SKM-1 treated with dmso at 0.1 percent for 144 hours (cell line): ENCODE data around the gene BCL3.
A peak's percentile ranks its signal among the peaks of the same experiment; 100 is the strongest.
"Not testable (repeated sequence)": the region's sequence is repeated elsewhere in the genome, so short reads cannot be mapped to it uniquely, and the experiment has no call there.

Source experiments
- DNase-seq: peaks from one replicate; lab custom pipeline; 2025; ENCODE audit not compliant: unreplicated experiment; lab: John Stamatoyannopoulos, UW

Gene BCL3

GRCh38 chr19:44757057-44757734 lies 8.7 kb downstream of the BCL3 start:
- DNase-seq: no peak

GRCh38 chr19:44757735-44758505 lies 9.4 kb downstream of the BCL3 start:
- DNase-seq: no peak

GRCh38 chr19:44758596-44758995 lies 10.1 kb downstream of the BCL3 start:
- DNase-seq: no peak

GRCh38 chr19:44759083-44759804 lies 10.7 kb downstream of the BCL3 start:
- no peak for DNase-seq

- DNase-seq: no peak
Measured at GRCh38 chr19:44762038-44762437, 13.5 kb downstream of the BCL3 start.

- DNase-seq: peak; percentile 45
Measured at GRCh38 chr19:44765033-44765948, 16.8 kb downstream of the BCL3 start.

- no peak for DNase-seq
Measured at GRCh38 chr19:44765949-44766335, 17.4 kb downstream of the BCL3 start.

- no peak for DNase-seq
Measured at GRCh38 chr19:44767295-44768180, 19.0 kb downstream of the BCL3 start.

- DNase-seq: peak; percentile 62
Measured at GRCh38 chr19:44770550-44771257, 22.2 kb downstream of the BCL3 start.

GRCh38 chr19:44772144-44772543 lies 23.6 kb downstream of the BCL3 start:
- not testable (repeated sequence) for DNase-seq

GRCh38 chr19:44772959-44773358 lies 24.5 kb downstream of the BCL3 start:
- DNase-seq: no peak

- no peak for DNase-seq
Measured at GRCh38 chr19:44775676-44776240, 27.2 kb downstream of the BCL3 start.

GRCh38 chr19:44776402-44777096 lies 28.0 kb downstream of the BCL3 start:
- DNase-seq: no peak

GRCh38 chr19:44777715-44778347 lies 29.3 kb downstream of the BCL3 start, which contains the start of gene CBLC:
TSS of gene CBLC (plus strand) at chr19:44777890. CDS start at chr19:44777932, 42 bp downstream.
- no peak for DNase-seq

GRCh38 chr19:44779150-44779549 lies 30.6 kb downstream of the BCL3 start:
- DNase-seq: no peak

- not testable (repeated sequence) for DNase-seq
Measured at GRCh38 chr19:44781694-44782093, 33.2 kb downstream of the BCL3 start.

GRCh38 chr19:44782729-44783128 lies 34.2 kb downstream of the BCL3 start:
- DNase-seq: no peak

GRCh38 chr19:44783545-44783944 lies 35.0 kb downstream of the BCL3 start:
- no peak for DNase-seq
